Muscle layer of colon (tissue), 2 donors: Measurements from ENCODE around the gene ATP7B.

Source experiments
- H3K27ac ChIP-seq: one replicate; pipeline ENCODE4 v1.7.0; 2013; ENCODE audit warnings: low read depth, mild to moderate bottlenecking, low read length, moderate library complexity
- H3K27me3 ChIP-seq, 2 donors: one replicate each; pipeline ENCODE4 v1.7.0; 2013; ENCODE audit warnings: low read length in 2 of 2, mild to moderate bottlenecking in 2 of 2; ENCODE audit not compliant: insufficient read depth in 2 of 2, control insufficient read depth in 1 of 2
- H3K36me3 ChIP-seq: one replicate; pipeline ENCODE4 v1.7.0; 2013; ENCODE audit warnings: mild to moderate bottlenecking, low read length; ENCODE audit not compliant: insufficient read depth
- H3K4me1 ChIP-seq: one replicate; pipeline ENCODE4 v1.7.0; 2013; ENCODE audit warnings: mild to moderate bottlenecking, low read length; ENCODE audit not compliant: insufficient read depth
- H3K4me3 ChIP-seq, 2 donors: one replicate each; pipeline ENCODE4 v1.7.0; 2013; ENCODE audit warnings: low read length in 2 of 2, low read depth in 1 of 2, mild to moderate bottlenecking in 1 of 2, moderate library complexity in 1 of 2
- H3K9ac ChIP-seq: one replicate; pipeline ENCODE4 v1.7.0; 2013; ENCODE audit warnings: low read length
- H3K9me3 ChIP-seq: one replicate; pipeline ENCODE4 v1.7.0; 2013; ENCODE audit warnings: mild to moderate bottlenecking, low read length
- donor health status: abdominal sarcoma.
- donor health status: Adenocarcinoma of cecum.

The ATP7B gene

GRCh38 chr13:51974482-51974881 is 36.8 kb downstream of the ATP7B start:
- Histone ChIP-seq H3K36me3 (no peaks in the 10 kb centered on the region), H3K9me3 (no peaks in the 10 kb centered on the region), H3K9ac (no peak overlapping the region), H3K4me3 (no peak overlapping the region), H3K27me3 (no peaks in the 10 kb centered on the region), H3K27ac (no peak overlapping the region), H3K4me1 (no peaks in the 10 kb centered on the region)

GRCh38 chr13:51971520-51972426 is 39.5 kb downstream of the ATP7B start:
- Histone ChIP-seq H3K36me3 (no peaks in the 10 kb centered on the region), H3K4me1 (no peaks in the 10 kb centered on the region), H3K9ac (no peak overlapping the region), H3K4me3 (no peak overlapping the region), H3K9me3 (no peaks in the 10 kb centered on the region), H3K27ac (no peak overlapping the region), H3K27me3 (no peaks in the 10 kb centered on the region)

- Histone ChIP-seq H3K9ac (no peak overlapping the region), H3K4me1 (no peaks in the 10 kb centered on the region), H3K36me3 (no peaks in the 10 kb centered on the region), H3K27ac (no peak overlapping the region), H3K4me3 (no peak overlapping the region), H3K27me3 (no peaks in the 10 kb centered on the region), H3K9me3 (no peaks in the 10 kb centered on the region)
Measured at GRCh38 chr13:51970349-51970748, 40.9 kb downstream of the ATP7B start.

DNA sequence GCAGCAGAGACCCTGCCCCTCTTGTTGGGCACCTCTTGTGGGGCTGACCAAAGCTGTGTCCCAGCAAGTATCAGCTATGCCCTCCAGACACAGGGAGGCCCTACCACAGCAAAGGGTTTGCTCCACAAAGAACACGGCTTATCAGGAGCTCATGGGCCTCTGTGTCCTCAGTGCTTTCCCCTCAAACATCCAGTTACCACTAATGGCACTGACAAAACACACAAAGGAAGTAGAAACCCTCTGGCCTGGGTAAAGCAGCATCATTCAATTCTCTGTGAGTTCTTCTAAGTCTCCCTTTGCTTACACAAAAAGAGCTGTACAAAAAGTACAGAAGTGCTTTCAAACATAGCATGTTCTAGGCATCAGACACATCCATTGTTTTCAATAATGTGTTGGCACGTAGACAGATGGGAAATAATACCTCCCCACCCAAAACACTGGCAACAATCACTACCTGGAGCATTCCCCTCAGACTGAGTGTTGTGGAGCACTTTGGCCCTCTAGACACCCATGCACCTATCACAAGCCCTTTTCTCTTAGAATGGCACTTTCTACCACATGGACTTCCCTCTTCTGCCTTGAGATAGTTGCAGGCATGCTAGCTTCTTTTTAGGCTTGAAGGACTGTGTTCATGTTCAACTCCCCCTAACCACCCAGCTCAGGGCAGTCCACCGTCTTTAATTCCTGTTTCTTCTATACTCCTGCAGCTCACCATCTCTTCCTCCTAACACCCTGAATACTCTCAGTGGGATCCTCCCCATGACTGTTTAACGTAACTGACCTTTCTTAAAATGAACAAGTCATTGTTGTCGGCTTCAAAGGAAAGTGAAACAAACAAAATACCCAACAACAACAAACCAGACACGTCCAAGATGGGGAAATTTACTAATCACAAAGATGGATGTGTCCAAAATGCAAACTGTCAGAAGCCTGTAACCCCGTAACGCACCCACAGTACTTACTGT is 43.5 kb downstream of the ATP7B start:
- no peaks in the 10 kb centered on the region for H3K27me3 ChIP-seq
- no peaks in the 10 kb centered on the region for H3K36me3 ChIP-seq
- no peak overlapping the region for H3K4me3 ChIP-seq
- H3K27ac ChIP-seq = no peak overlapping the region
- no peak overlapping the region for H3K9ac ChIP-seq
- H3K9me3 ChIP-seq = no peaks in the 10 kb centered on the region
- H3K4me1 ChIP-seq = no peaks in the 10 kb centered on the region

GRCh38 chr13:51966186-51966585 is 45.1 kb downstream of the ATP7B start:
- H3K9me3 ChIP-seq = no peaks in the 10 kb centered on the region
- no peaks in the 10 kb centered on the region for H3K27me3 ChIP-seq
- no peak overlapping the region for H3K4me3 ChIP-seq
- no peak overlapping the region for H3K27ac ChIP-seq
- H3K4me1 ChIP-seq = no peaks in the 10 kb centered on the region
- no peak overlapping the region for H3K9ac ChIP-seq
- H3K36me3 ChIP-seq = no peaks in the 10 kb centered on the region

DNA sequence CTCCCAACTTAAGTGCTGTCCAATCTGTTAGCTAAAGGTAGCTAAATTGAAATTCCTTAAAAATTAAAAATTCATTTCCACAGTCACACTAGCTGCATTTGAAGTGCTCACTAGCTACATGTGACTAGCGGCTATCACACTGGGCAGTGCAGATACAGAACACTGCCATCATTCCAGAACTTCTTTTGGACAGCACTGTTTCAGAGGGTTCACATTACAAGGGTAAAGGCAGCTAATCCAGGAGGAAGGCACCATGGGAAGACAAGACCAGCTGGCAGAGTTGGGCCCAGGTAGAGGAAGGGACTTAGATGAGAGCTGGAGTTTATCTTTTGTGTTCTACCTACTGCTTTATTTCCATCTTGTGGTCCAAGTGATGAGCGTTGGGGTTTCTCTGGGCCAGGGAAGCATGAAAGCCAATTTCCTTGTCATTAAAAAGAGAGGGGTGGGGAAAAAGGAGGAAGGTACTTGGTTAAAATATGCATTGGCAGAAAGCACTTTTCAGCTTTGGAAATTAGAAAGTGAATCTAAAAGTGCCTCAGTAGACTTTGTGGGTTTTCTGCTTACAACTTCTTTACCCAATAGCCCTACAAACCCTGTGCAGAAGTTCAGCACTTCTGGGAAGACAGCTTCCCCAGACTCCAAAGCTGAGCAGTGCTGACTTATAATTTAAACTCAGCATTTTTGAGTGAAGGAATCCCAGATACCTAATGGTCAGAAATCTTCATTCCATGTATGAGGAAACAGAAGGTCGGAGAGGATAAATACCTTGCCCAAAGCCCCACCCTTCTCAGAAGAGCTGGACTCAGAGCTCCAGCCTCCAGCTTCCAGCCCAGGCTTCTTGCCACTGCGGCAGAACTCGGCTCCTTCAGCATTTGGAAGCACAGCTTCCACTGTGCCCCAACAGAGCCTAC is 49.5 kb downstream of the ATP7B start:
- Histone ChIP-seq H3K4me3 (no peak overlapping the region), H3K4me1 (no peaks in the 10 kb centered on the region), H3K27me3 (no peaks in the 10 kb centered on the region), H3K36me3 (no peaks in the 10 kb centered on the region), H3K9me3 (no peaks in the 10 kb centered on the region), H3K27ac (no peak overlapping the region), H3K9ac (no peak overlapping the region)

GRCh38 chr13:51960766-51961165 is 50.5 kb downstream of the ATP7B start:
- H3K27me3 ChIP-seq = no peaks in the 10 kb centered on the region
- H3K4me1 ChIP-seq = no peaks in the 10 kb centered on the region
- H3K9ac ChIP-seq = no peak overlapping the region
- H3K27ac ChIP-seq = no peak overlapping the region
- no peaks in the 10 kb centered on the region for H3K36me3 ChIP-seq
- no peaks in the 10 kb centered on the region for H3K9me3 ChIP-seq
- H3K4me3 ChIP-seq = no peak overlapping the region

DNA sequence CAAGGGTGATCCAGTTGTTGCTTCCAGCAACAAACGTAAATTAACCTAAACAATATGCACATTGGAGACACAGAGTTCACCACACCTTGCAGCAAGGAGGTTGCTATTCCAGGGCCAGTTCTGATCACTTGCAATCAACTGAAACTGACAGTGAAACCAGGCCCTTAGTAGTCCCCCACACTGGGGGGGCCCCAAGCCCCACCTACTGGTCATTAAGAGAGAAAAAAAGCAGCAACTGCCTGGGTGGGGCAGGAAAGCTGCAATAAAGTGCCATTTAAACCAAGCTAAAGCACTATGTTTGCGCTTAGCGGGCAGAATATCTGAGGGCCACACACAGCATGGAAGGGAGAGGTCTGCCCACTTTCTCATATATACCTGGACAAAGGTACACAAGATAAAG is 51.5 kb downstream of the ATP7B start:
- no peaks in the 10 kb centered on the region for H3K27me3 ChIP-seq
- H3K36me3 ChIP-seq = no peaks in the 10 kb centered on the region
- no peaks in the 10 kb centered on the region for H3K9me3 ChIP-seq
- H3K9ac ChIP-seq = no peak overlapping the region
- no peak overlapping the region for H3K4me3 ChIP-seq
- no peaks in the 10 kb centered on the region for H3K4me1 ChIP-seq
- H3K27ac ChIP-seq = no peak overlapping the region

DNA sequence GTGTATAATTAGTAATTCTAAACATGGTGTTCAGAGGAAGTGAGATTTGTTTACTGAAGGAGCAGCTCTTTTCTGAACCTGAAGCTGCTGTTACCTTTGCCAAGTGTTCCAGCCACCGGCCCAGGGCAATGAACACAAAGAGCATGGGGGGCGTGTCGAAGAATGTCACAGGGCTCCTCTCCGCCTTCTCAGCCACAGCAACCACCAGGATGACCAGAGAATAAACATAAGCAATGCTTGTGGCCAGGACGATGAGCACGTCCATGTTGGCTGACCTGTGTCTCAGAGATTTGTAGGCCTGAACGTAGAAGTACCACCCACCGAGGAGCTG is 53.1 kb downstream of the ATP7B start:
- Histone ChIP-seq H3K27ac (no peak overlapping the region), H3K27me3 (no peaks in the 10 kb centered on the region), H3K9me3 (no peaks in the 10 kb centered on the region), H3K4me3 (no peak overlapping the region), H3K9ac (no peak overlapping the region), H3K36me3 (no peaks in the 10 kb centered on the region), H3K4me1 (no peaks in the 10 kb centered on the region)

DNA sequence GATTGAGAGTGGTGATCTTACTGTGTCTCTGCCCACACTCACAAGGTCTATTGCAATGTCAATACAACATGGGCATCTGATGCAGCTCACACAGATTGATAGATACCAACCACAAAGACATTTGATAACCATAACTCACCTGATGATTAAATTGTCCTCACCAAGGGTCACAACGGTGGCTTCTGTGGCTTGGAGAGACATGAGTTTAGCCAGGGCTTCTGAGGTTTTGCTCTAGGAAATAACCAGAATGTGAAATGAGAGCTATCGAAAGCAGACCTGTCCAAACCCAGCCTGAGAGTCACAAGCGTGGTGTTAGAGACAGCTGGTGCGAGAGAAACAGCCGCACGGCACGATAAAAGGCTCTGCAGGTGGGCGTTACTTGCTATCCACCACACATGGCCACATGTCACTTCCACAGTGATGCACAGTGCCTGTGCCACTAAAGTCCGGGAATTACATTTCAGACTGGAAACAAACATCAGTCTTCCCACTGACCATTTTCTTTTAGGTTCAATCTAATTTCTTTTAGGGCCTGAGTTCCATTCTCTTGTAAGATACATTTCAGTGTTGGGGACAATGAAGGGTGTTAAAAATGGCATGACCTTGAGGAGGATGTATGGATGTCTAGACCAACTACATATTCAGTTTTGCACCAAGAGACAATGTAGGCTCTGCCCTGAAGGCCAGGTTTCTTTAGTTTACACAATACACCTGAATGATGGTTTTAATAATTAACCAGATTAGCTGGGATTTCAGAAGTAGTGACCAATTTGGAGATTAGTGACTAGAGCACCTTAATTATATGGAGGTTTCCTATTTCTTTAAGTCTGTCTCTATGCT is 53.7 kb downstream of the ATP7B start:
- Histone ChIP-seq H3K27me3 (no peaks in the 10 kb centered on the region), H3K9me3 (no peaks in the 10 kb centered on the region), H3K36me3 (no peaks in the 10 kb centered on the region), H3K9ac (no peak overlapping the region), H3K4me1 (no peaks in the 10 kb centered on the region), H3K27ac (no peak overlapping the region), H3K4me3 (no peak overlapping the region)
